ENCODE measurements around the gene CDYL. TPM values are rescaled to one million over a fixed set of nuclear protein-coding genes. Genes with fewer than 3 reads are reported as not detected.

CDYL gene
- total RNA-seq, 1 donor from 2014 or later, result 53.5 TPM

DNA sequence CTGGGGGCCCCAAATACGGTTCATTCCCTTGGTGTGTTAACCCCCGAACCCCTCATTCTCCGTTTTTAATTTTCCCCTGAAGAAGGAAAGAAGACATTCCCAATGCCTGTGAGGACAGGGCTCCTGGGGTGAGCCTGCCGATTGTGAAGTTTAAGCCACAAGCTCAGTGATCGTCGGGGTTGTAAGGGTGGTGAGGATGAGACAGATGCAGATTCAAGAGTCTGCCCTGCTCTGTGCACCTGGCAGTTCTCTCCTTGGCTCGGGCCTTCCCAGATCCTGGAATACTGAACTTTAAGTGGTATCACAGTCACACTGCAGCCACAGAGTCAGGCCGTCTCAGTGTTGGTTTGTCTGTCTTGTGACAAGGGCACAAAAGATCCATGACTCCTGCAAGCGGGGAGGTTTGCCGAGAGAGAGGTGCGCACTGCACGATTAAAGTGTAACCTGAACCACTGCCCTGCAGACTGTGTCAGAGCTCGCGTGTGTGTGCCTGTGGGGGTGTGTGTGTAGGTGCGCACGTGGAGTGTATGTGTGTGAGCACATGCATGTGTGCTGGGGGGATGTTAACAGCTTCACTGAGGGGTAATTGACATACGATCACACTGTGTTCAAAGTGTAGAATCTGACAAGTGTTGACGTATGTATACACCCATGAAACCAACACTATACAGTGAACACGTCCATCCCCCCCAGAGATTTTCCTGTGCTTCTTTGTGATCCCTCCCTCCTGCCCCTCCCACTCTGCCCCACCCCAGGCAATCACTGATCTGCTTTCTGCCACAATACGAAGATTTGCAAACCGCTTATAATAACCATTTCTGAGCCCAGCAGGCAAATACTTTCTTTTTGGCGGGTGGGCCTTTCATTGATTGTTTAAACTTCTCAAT, 188.7 kb downstream of the CDYL start:
- Mint-ChIP-seq H3K27me3 (ENCODE audit: insufficient read depth, low read depth) (peaks cover 20% of the 10 kb centered on the region), H3K9me3 (peaks cover 9% of the 10 kb centered on the region), H3K4me3 (no peak overlapping the region), H3K36me3 (no peaks in the 10 kb centered on the region), H3K4me1 (peaks cover 22% of the 10 kb centered on the region), H3K27ac (peak overlapping the region; percentile 24)
- Histone ChIP-seq H4K20me1 (ENCODE audit: low read depth) (no peaks in the 10 kb centered on the region), H3K4me2 (no peak overlapping the region), H3K9me3 (ENCODE audit: low read depth) (no peaks in the 10 kb centered on the region), H3F3A (ENCODE audit: low read depth) (no peaks in the 10 kb centered on the region), H3K27me3 (no peaks in the 10 kb centered on the region), H3K4me3 (no peak overlapping the region), H3K9ac (no peak overlapping the region), H3K27ac (no peak overlapping the region), H3K4me1 (peaks cover 6% of the 10 kb centered on the region), H3K79me2 (ENCODE audit: low read depth) (no peaks in the 10 kb centered on the region), H3K36me3 (no peaks in the 10 kb centered on the region), H2AFZ (replicated peaks) (peak overlapping the region; percentile 26)
- no peak for DNase-seq (ENCODE audit: low spot score)
- TF ChIP-seq EZH2phosphoT487 (IDR thresholded peaks at IDR 0.05) (no peak), EZH2 (IDR thresholded peaks at IDR 0.05) (no peak), CTCF (IDR thresholded peaks at IDR 0.05) (no peak)

GRCh38 chr6:4965562-4966389, 189.6 kb downstream of the CDYL start:
- Mint-ChIP-seq H3K36me3 (no peaks in the 10 kb centered on the region), H3K27ac (no peak overlapping the region), H3K27me3 (ENCODE audit: insufficient read depth, low read depth) (peaks cover 23% of the 10 kb centered on the region), H3K4me1 (peaks cover 29% of the 10 kb centered on the region), H3K4me3 (no peak overlapping the region), H3K9me3 (peaks cover 15% of the 10 kb centered on the region)
- Histone ChIP-seq H3K4me1 (peaks cover 6% of the 10 kb centered on the region), H3F3A (ENCODE audit: low read depth) (no peaks in the 10 kb centered on the region), H3K27ac (no peak overlapping the region), H3K36me3 (no peaks in the 10 kb centered on the region), H2AFZ (replicated peaks) (no peak overlapping the region), H3K9me3 (ENCODE audit: low read depth) (no peaks in the 10 kb centered on the region), H4K20me1 (ENCODE audit: low read depth) (no peaks in the 10 kb centered on the region), H3K79me2 (ENCODE audit: low read depth) (no peaks in the 10 kb centered on the region), H3K4me2 (no peak overlapping the region), H3K4me3 (no peak overlapping the region), H3K27me3 (no peaks in the 10 kb centered on the region), H3K9ac (no peak overlapping the region)
- DNase-seq (ENCODE audit: low spot score), result no peak
- no peak for TF ChIP-seq EZH2phosphoT487 (IDR thresholded peaks at IDR 0.05)
- no peak for TF ChIP-seq EZH2 (IDR thresholded peaks at IDR 0.05)
- no peak for TF ChIP-seq CTCF (IDR thresholded peaks at IDR 0.05)

DNA sequence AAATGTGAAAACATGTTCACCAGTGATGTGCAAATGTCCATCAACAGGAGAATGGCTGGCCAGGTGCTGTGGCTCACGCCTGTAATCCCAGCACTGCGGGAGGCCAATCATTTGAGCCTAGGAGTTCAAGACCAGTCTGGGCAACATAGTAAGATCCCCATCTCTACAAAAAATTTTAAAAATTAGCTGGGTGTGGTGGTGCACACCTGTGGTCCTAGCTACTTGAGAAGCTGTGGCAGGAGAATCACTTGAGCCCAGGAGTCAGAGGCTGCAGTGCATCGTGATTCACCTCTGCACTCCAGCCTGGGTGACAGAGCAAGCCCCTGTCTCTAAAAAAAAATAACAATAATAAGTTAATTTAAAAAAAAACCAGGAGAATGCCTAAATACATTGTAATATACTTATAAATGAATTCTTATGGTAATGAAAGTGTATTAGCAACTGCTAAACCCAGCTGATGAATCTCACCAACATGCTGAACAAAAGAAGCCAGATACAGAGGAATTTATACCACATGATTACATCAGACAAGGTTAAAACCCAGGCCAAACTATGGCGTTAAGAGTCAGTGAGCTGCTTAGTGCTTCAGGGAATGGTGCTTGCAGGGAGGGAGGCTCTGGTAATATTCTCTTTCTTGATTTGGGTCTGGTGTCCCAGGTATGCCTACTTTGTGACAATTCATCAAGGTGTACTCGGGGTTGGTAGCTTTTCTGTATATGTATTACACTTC, 191.3 kb downstream of the CDYL start:
- H3K4me1 ChIP-seq, result peaks cover 6% of the 10 kb centered on the region
- H3F3A ChIP-seq (ENCODE audit: low read depth), result no peaks in the 10 kb centered on the region
- H3K4me2 ChIP-seq, result no peak overlapping the region
- H3K9me3 ChIP-seq (ENCODE audit: low read depth), result no peaks in the 10 kb centered on the region
- no peak overlapping the region for H3K4me3 Mint-ChIP-seq
- H3K9ac ChIP-seq, result no peak overlapping the region
- no peaks in the 10 kb centered on the region for H3K36me3 Mint-ChIP-seq
- H3K27me3 Mint-ChIP-seq (ENCODE audit: insufficient read depth, low read depth), result peaks cover 33% of the 10 kb centered on the region
- TF ChIP-seq EZH2 (IDR thresholded peaks at IDR 0.05), result no peak
- TF ChIP-seq EZH2phosphoT487 (IDR thresholded peaks at IDR 0.05), result no peak
- no peak for TF ChIP-seq CTCF (IDR thresholded peaks at IDR 0.05)
- H2AFZ ChIP-seq (replicated peaks), result no peak overlapping the region
- no peaks in the 10 kb centered on the region for H3K36me3 ChIP-seq
- peaks cover 35% of the 10 kb centered on the region for H3K4me1 Mint-ChIP-seq
- DNase-seq (ENCODE audit: low spot score), result peak; percentile 23
- H3K9me3 Mint-ChIP-seq, result peaks cover 20% of the 10 kb centered on the region
- H3K4me3 ChIP-seq, result no peak overlapping the region
- H3K27me3 ChIP-seq, result no peaks in the 10 kb centered on the region
- no peak overlapping the region for H3K27ac ChIP-seq
- H3K79me2 ChIP-seq (ENCODE audit: low read depth), result no peaks in the 10 kb centered on the region
- H3K27ac Mint-ChIP-seq, result no peak overlapping the region
- no peaks in the 10 kb centered on the region for H4K20me1 ChIP-seq (ENCODE audit: low read depth)

Data from neural progenitor cell (in vitro differentiated cells).